Measurements from ENCODE around the gene MAN1B1. TPM values are rescaled to one million over a fixed set of nuclear protein-coding genes. Genes with fewer than 3 reads are reported as not detected.

MAN1B1 gene
- polyA plus RNA-seq, 1 donor (not counting 4 experiments of a cell fraction or from before 2014, with no cell fraction given): 34.3 TPM

DNA sequence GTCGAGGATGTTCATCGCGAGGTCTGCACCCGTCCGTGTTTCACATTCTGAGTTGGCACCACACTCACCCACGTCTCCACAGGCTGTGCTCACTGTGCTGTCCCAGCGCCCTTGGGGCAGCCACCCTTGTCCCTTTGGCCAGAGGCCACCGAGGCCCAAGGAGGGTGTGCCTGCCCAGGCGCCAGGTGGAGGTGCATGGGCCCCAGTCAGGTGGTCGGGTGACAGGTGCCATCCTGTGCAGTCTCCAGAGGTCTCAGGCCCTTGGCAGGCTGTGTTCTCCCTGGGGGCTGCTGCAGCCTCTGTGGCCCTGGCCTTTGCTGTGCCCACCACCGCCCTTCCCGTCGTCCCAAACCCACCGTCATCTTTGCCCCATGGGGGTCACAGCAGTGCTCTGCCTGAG lies 12.4 kb downstream of the MAN1B1 start:
- DNase-seq (ENCODE audit: low read depth, low spot score) (no peak), FAIRE-seq (no peak)
- dilution Hi-C loops (cut with MboI; ENCODE audit: extremely low pct_ligation_motif_present, low sequenced_read_pairs): no loop called here
- no peak overlapping the region for H2AFZ ChIP-seq (ENCODE audit: control insufficient read depth, low read length)
- H4K20me1 ChIP-seq (ENCODE audit: control insufficient read depth, extremely low read depth, insufficient read depth, low read length): no peaks in the 10 kb centered on the region
- no peaks in the 10 kb centered on the region for H3K9me1 ChIP-seq (ENCODE audit: control insufficient read depth, extremely low read depth, insufficient read depth, low read length)
- no peak overlapping the region for H3K9ac ChIP-seq (ENCODE audit: control insufficient read depth, extremely low read depth, insufficient read depth, low read length)
- H3K36me3 ChIP-seq (ENCODE audit: control insufficient read depth in 2 of 2, extremely low read depth in 1 of 2, insufficient read depth in 2 of 2, low read length in 2 of 2): peaks cover 34 to 53% of the 10 kb centered on the region in 2 experiments
- H3K4me1 ChIP-seq (ENCODE audit: control insufficient read depth, extremely low read depth, insufficient read depth, low read length): no peaks in the 10 kb centered on the region
- no peak overlapping the region for H3K4me3 ChIP-seq (ENCODE audit: control insufficient read depth in 2 of 3, extremely low read depth in 1 of 3, insufficient read depth in 2 of 3, low read depth in 1 of 3, low read length in 3 of 3)
- no peak overlapping the region for H3K27ac ChIP-seq (ENCODE audit: control insufficient read depth, insufficient read depth, low read length)
- H3K79me2 ChIP-seq (ENCODE audit: control insufficient read depth, insufficient read depth, low read length): peaks cover 4% of the 10 kb centered on the region
- TF ChIP-seq, protein P1, sequence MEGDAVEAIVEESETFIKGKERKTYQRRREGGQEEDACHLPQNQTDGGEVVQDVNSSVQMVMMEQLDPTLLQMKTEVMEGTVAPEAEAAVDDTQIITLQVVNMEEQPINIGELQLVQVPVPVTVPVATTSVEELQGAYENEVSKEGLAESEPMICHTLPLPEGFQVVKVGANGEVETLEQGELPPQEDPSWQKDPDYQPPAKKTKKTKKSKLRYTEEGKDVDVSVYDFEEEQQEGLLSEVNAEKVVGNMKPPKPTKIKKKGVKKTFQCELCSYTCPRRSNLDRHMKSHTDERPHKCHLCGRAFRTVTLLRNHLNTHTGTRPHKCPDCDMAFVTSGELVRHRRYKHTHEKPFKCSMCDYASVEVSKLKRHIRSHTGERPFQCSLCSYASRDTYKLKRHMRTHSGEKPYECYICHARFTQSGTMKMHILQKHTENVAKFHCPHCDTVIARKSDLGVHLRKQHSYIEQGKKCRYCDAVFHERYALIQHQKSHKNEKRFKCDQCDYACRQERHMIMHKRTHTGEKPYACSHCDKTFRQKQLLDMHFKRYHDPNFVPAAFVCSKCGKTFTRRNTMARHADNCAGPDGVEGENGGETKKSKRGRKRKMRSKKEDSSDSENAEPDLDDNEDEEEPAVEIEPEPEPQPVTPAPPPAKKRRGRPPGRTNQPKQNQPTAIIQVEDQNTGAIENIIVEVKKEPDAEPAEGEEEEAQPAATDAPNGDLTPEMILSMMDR (optimal IDR thresholded peaks at IDR 0.05 in 1 of 3, IDR thresholded peaks at IDR 0.05 in 1 of 3, conservative IDR thresholded peaks at IDR 0.05 in 1 of 3; ENCODE audit: extremely low read depth in 1 of 3, insufficient read depth in 2 of 3, low read length in 3 of 3): no peak
- no peak for TF ChIP-seq EZH2 (IDR thresholded peaks at IDR 0.05; ENCODE audit: low read length)
- H3K4me2 ChIP-seq (ENCODE audit: control insufficient read depth, extremely low read depth, insufficient read depth, low read depth, low read length): no peak overlapping the region
- no peaks in the 10 kb centered on the region for H3K27me3 ChIP-seq (ENCODE audit: control insufficient read depth, extremely low read depth, insufficient read depth, low read length)
- peaks cover 17% of the 10 kb centered on the region for H3K9me3 ChIP-seq (ENCODE audit: control insufficient read depth, low read depth, low read length)

DNA sequence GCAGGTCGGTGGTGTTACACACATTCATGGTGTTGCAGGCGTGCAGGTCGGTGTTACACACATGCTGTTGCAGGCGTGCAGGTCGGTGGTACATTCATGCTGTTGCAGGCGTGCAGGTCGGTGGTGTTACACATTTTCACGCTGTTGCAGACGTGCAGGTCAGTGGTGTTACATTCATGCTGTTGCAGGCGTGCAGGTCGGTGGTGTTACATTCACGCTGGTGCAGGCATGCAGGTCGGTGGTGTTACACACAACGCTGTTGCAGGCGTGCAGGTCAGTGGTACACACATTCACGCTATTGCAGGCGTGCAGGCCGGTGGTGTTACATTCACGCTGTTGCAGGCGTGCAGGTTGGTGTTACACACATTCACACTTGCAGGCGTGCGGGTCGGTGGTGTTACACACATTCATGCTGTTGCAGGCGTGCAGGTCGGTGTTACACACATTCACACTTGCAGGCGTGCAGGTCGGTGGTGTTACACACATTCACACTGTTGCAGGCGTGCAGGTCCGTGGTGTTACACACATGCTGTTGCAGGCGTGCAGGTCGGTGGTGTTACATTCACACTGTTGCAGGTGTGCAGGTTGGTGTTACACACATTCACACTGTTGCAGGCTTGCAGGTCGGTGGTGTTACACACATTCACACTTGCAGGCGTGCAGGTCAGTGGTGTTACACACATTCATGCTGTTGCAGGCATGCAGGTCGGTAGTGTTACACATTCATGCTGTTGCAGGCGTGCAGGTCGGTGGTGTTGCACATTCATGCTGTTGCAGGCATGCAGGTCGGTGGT lies 16.6 kb downstream of the MAN1B1 start:
- H2AFZ ChIP-seq (ENCODE audit: control insufficient read depth, low read length): no peak overlapping the region
- peaks cover 4% of the 10 kb centered on the region for H3K79me2 ChIP-seq (ENCODE audit: control insufficient read depth, insufficient read depth, low read length)
- DNase-seq (ENCODE audit: low read depth, low spot score) (no peak), FAIRE-seq (no peak)
- no peaks in the 10 kb centered on the region for H4K20me1 ChIP-seq (ENCODE audit: control insufficient read depth, extremely low read depth, insufficient read depth, low read length)
- dilution Hi-C loops (cut with MboI; ENCODE audit: extremely low pct_ligation_motif_present, low sequenced_read_pairs): no loop called here
- TF ChIP-seq, protein P1 (optimal IDR thresholded peaks at IDR 0.05 in 1 of 3, IDR thresholded peaks at IDR 0.05 in 1 of 3, conservative IDR thresholded peaks at IDR 0.05 in 1 of 3; ENCODE audit: extremely low read depth in 1 of 3, insufficient read depth in 2 of 3, low read length in 3 of 3): no peak
- no peak for TF ChIP-seq EZH2 (IDR thresholded peaks at IDR 0.05; ENCODE audit: low read length)
- no peak overlapping the region for H3K9ac ChIP-seq (ENCODE audit: control insufficient read depth, extremely low read depth, insufficient read depth, low read length)
- H3K9me1 ChIP-seq (ENCODE audit: control insufficient read depth, extremely low read depth, insufficient read depth, low read length): no peaks in the 10 kb centered on the region
- no peaks in the 10 kb centered on the region for H3K27me3 ChIP-seq (ENCODE audit: control insufficient read depth, extremely low read depth, insufficient read depth, low read length)
- peaks cover 17% of the 10 kb centered on the region for H3K9me3 ChIP-seq (ENCODE audit: control insufficient read depth, low read depth, low read length)
- no peaks in the 10 kb centered on the region for H3K4me1 ChIP-seq (ENCODE audit: control insufficient read depth, extremely low read depth, insufficient read depth, low read length)
- no peak overlapping the region for H3K27ac ChIP-seq (ENCODE audit: control insufficient read depth, insufficient read depth, low read length)
- no peak overlapping the region for H3K4me2 ChIP-seq (ENCODE audit: control insufficient read depth, extremely low read depth, insufficient read depth, low read depth, low read length)
- no peak overlapping the region for H3K4me3 ChIP-seq (ENCODE audit: control insufficient read depth in 2 of 3, extremely low read depth in 1 of 3, insufficient read depth in 2 of 3, low read depth in 1 of 3, low read length in 3 of 3)
- peaks cover 27 to 40% of the 10 kb centered on the region in 2 experiments for H3K36me3 ChIP-seq (ENCODE audit: control insufficient read depth in 2 of 2, extremely low read depth in 1 of 2, insufficient read depth in 2 of 2, low read length in 2 of 2)

Data from keratinocyte (primary cell).